Measurements from ENCODE around the gene C20orf204.

The C20orf204 gene

DNA sequence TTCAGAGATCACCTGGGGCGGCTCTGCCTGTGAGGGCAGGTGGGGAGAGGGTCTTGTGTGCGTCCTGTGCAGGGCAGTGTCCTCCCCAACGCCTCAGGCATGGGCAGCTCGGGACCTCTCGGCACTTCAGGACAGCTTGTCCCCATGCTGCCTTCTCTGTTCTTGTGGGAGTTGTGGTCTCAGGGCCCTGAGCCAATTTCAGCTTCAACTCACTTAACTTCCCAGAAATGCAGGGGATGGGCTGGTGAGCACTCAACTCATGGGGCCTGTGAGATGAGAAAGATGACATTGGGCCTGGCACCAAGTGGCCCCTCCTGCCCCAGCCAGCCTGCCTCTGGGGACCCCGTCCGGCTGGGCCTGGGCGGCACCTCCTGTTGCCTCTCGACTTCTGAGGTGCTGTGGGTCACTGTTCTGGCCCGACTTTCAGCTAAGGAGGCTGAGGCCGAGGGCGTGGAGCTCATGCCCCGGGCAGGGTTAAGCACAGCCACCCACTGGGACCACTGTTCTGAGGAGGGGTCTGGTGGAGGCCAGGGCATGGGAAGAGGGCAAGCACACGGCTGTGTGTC is 36.6 kb downstream of the C20orf204 start:
- no peak for DNase-seq

DNA sequence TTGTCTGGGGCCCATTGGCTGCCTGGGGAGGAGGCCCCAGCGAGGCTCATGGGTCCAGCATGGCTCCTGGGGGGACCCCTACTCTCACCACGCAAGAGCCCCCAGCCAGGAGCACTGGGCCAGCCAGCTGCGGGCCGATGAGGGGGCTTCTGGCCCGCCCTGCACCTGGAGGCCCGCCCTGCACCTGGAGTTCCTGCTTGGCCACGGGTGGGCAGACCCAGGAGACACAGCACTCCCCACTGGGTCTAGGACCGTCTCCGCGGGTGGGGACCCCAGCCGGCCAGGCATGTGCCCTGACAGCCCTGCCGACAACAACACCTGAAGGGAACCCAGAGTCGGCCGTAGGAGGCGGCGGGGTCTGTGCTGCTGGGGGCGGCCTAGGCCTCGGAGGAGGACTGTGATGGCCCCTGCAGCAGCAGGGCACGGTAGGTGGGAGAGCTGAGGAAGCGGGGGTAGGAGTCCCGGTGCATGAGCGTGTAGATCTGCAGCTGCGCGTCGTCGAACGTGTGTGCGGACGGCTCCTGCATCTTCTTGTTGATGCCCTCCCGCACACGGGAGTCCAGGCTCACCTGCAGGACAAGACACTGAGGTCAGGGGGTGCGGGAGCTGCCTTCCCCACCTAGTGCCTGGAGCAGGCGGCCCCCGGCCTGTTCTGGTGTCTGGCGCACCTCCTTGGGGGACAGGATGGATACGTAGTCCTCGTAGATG is 37.6 kb downstream of the C20orf204 start:
- no peak for DNase-seq

DNA sequence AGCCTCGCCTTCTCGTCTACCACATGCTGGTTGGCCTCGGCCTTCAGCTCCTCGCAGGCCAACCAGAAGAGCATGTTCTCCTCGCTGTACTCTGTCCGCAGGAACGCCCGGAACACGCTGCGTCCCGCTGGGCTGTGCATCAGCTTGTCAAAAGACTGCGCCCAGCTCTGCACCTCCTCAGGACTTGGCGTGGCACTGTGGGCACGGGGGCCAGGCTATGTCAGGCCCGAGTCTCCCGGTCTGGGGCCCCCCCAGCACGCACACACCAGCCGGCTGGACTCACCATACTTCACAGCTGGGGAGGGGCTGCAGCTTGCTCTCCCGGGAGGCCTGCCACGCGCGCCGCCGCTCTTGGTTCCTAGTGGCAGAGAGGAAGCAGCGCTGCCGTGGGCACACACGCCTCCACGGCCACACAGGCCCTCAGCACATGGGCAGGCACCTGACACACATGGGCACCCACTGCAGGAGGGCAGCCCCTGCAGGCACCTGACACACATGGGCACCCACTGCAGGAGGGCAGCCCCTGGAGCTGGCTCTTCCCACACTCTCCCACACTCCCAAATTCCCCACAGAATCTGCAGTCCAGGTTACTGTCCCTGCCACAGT is 38.3 kb downstream of the C20orf204 start:
- DNase-seq = no peak

DNA sequence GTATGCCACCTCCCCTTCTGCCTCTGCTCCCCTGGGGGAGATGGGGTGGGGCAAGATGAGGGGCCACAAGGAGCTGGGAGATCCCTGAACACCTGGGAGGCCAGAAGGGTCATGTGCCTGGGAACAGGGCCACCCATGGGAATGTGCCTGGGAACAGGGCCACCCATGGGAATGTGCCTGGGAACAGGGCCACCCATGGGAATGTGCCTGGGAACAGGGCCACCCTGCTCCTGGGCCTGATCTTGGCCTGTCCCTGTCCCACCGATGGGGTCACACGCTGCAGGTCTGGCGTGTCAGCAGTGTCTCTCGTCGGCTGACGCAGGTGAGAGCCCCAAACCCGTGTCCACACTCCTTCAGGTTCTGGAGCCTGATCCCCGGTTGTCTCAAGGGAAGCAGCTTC is 39.0 kb downstream of the C20orf204 start:
- DNase-seq = no peak

DNA sequence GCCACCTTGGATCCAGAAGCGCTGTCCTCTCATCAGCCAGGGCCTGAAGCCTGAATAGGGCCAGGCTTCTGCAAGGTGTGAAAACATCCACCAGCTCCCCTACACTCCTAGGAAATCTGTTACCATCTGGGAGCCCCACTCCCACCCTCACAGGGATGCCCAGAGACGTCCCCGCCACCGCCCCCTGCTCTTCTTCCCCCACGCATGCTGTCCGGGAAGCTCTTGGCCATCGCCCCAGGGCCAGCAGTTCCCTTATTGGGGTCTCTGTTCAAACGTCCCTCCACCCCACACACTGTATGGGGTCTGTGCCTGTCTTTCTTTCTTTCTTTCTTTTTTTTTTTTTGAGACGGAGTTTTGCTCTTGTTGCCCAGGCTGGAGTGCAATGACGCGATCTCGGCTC is 39.6 kb downstream of the C20orf204 start:
- no peak for DNase-seq

DNA sequence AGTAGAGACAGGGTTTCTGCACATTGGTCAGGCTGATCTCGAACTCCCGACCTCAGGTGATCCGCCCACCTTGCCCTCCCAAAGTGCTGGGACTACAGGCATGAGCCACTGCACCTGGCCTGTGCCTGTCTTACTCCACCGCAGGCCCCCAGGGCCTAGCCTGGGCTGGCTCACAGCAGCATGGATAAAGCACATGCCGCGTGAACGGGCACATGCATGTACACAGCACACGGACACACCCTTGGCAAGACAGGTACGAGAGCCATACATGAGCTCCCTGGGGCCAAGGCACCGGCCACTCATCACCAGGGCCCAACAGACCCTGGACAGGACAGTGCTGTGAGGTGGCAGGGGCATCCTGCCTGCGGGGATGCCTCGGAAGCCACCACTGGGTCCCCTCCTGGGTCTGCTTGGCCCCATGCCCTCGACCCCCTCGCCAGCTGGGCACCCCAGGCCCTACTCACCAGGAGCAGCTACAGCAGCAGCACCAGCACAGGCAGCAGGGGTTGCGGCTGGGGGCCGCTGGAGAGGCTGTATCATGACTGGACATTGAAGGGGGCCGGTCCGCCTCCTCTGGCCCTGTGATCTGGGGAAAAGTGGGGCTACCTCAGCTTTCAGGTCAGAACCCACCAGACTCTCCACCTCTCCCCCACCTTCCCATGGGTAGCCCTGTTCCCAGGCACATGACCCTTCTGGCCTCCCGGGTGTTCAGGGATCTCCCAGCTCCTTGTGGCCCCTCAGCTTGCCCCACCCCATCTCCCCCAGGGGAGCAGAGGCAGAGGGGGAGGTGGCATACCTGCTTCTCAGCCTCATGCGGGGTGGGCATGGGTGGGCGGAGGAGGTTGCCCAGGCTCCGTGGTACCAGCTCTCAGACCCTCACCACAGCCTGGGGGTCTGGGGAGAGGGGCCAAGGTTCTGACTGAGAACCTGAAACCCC is 40.3 kb downstream of the C20orf204 start:
- no peak for DNase-seq

DNA sequence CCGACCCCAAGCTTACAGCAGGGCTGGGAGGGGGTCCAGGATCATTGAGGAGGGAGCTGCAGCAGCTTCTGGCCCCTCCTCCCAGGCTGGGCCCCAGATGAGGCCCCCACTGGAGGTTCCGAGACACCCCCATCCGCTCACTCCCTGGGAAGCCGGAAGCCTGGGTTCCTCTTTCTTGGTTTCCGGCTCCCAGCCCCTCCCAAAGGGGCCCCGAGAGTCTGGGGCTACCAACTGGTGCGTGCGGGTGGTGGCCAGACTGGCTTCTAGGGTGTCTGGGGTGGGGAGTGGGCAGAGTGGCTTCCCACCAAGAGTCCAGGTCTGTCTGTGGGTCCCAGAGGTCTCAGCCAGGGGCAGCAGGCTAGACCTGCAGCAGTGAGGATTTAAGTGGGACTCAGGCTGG is 41.1 kb downstream of the C20orf204 start:
- no peak for DNase-seq

DNA sequence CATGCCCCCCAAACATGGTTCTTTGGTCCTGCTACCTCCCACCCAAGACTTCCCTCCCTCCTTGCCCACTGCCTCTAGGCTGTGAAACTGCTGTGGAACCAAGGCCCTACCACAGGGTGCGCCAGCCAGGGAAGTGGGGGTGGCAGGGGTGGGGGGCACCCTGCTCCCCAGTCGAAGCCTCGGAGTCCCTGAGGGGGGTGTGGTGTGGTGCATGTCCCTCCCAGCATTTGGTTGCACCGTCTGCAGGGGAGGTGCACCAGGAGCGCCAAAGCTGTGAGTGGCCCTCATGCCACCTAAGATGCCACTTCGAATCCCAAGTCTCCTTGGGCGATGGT is 41.5 kb downstream of the C20orf204 start:
- DNase-seq = no peak

DNA sequence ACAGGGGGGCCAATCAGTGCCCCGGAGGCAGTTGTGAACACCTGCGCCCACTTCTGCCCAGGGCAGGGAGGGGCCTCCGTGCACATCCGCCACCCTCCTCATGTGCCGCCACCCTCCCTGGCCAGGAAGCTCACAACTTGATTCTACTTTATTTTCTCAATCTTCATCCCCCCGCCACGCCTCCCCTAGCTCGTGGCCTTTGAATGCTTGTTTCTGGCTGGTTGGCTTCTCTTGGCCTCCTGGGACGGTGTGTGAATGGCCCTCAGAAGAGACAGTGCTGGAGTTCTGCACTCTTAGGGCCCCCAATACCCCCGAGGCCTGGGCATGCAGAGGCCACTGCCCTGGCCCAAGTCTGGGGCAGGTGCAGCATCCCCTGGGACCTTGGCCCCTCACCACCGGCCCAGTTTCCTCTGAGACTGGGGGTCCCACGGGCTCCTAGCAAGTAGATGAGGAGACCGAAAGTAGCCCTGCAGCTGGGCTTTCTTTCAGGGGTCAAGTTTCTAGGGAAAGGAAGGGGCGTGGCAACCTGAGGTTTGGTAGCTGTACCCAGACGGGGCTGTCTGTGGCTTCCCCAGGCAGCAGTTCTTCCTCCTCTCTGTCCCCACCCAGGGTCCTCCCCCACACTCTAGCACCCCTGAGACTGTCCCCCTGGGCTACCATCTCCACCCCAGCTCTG is 42.0 kb downstream of the C20orf204 start:
- DNase-seq = peak; percentile 42

DNA sequence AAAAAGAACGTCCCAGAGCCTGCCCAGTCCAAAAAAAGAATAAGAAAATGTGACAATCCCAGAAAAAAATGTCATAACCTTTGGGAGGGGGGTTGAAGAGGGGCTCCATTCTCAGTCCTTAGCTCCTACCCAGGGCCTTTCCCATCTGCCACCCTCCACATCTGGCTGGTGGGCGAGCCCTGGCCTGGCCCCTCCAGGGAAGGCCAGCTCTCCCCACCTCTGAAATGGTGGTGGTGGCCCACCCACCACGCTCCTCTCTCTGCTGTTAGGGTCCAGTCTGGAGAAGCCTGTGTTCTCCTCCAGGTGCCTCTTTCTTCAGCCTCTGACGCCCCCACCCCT is 42.9 kb downstream of the C20orf204 start:
- DNase-seq = no peak

DNA sequence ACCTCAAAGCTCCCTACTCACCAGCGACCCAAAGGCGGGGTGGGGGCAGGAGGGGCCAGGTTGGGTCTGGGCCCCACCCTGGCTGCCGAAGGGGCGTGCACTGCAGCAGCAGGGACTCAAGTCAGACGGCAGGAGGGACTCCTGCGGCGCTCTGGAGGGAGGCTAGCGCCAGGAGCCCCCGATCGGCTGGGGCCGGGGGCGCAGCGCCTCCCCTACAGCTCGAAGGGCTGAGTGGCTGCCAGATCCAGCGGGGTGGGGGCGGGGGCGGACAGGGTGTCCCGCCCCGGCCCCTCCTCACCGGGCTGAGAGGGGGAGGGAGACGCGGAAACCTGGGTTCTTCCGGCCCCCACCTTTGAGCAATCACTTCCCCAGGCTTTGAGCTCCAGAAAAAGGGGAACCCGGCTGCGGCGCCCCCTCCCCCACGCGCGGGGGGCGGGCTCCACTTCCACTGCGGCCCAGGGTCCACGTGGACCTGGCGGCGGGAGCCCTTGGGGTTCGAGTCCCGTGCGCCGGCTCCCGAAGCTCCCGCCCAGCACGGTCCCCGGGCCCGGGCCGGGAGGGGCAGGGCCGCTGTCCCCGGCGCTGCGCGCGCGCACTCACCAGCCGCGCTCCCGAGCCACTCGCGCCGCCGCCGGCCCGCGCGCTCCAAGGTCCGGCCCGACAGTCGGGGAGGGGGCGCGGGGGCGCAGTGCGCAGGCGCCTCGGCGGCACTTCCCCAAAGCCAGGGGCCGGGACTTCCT is 43.5 kb downstream of the C20orf204 start, which contains the start of gene RGS19:
TSS of gene RGS19 (minus strand) at position 246 of the 740 bp plus-strand sequence. CDS start 2,632 bp downstream, outside the sequence.
- peak; percentile 54 for DNase-seq

DNA sequence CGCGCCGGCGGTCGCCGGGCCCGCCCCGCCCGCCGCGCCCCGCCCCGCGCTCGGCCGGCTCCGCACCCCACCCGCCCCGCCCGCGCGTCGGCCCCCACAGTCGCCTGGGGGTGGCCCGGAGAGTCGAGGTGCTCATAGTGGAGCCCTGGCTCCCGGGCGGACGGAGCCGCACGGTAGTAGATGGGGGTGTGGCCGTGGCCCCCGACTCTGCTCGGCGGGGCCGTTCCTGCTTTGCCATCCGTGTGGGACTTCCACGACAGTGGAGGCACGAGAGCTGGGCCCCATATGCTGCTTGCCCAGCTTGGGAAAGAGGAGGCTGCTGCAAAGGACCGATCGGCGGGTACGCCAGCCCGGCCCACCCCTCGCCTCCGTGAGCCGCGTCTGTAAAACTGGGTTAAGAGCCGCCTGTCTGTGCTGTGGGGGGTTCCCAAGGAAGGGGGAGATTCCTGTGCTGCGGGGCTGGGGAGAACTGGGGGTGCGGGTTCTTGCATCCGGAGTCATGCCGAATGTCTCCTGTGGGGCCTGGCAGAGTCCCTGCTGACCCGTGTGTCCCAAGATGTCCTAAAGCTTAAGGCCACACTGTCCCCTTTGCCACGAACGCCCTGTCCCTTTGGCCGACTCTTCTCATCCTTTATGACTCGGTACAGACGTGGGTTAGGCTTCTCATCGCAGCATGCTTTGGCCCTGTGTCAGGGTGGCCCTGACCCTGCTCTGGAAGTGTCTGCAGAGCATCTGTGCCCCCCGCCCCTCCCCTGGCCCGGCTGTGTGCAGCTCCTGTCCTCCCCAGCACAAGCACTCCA is 44.2 kb downstream of the C20orf204 start, which contains the start of gene OPRL1:
TSS of gene OPRL1 (plus strand) at position 70 of the 800 bp plus-strand sequence. CDS start 12,639 bp downstream, outside the sequence.
- peak; percentile 42 for DNase-seq

DNA sequence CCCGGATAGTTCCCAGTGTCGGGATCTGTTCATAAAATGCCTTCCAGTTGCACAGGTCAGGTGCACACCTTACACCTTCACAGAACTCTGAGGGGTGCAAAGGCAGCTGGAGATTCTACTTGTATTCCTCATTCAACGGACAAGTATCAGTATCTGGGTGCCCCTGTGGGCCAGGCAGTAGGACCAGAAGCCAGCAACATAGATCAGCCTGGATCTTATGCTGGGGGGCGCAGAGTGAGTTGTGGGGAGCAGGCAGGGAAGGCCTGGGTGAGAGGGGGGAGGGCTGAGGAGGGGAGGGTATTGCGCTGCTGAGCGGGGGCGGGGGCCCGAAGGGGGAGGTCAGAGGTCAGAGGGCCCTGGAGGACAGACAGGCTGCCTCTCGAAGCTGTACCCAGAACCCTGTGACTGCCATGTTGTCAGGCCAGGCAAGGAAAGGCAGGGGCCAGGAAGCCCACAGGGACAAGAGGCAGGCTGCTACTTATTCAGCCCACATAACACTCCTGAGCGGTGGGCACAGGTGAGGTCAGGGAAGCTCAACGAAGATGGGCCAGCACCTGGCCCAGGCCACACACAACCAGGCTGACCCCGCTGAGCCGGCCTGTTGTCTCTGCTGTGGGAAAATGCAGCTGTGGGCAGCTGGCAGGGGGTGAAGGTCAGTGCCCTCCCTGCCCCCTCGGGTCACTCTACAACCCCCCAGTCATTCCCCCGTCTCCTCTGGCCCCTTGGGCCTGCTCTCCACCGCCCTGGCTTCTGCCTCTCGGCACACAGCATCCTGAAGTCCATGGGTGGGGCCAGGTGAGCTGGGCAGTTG is 45.0 kb downstream of the C20orf204 start:
- no peak for DNase-seq

DNA sequence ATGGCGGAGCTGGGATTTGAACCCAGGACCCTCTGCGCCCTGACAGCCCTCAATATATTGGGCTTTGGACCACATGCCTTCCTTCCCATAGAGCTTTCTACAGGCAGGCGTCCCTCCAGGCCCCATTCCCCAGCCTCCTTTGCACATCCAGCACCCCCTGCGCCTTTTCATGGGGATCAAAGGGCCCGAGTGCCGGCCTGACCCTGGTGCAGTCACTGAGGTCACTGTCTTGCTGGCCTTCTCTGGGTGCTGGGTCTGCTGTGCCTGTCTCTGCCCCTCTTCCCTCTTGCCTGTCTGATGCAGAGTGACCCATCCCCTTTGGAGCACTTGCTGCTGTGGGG is 45.6 kb downstream of the C20orf204 start:
- no peak for DNase-seq

DNA sequence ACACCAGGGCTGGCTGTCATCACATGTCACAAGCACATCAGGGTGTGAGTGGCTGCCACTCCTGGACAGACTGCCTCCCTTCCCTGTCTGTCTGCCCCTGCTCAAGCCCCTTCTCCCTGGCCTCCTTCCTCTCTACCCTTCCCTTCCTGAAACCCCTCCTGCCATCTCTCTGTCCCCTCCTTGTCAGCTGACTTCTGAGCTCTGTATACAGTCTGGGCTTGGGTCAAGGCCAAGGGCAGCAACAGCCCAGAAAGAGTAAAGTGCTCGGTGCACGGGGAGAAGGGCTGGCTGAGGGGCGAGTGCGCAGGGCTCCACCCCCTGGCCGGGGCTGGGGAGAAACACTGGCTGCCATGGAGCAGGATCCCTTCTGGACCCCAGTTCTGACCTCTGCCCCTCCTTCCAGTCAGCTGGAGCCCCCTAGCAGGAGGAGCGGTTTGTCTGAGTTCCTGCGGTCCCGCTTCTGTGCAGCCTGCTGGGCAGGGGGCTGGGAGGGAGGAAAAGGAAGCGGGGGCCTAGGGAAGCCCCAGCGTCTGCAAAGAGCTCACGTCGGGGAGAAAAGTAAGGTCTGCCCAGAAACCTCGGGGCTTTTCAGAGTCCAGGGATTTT is 46.2 kb downstream of the C20orf204 start:
- DNase-seq = no peak

DNA sequence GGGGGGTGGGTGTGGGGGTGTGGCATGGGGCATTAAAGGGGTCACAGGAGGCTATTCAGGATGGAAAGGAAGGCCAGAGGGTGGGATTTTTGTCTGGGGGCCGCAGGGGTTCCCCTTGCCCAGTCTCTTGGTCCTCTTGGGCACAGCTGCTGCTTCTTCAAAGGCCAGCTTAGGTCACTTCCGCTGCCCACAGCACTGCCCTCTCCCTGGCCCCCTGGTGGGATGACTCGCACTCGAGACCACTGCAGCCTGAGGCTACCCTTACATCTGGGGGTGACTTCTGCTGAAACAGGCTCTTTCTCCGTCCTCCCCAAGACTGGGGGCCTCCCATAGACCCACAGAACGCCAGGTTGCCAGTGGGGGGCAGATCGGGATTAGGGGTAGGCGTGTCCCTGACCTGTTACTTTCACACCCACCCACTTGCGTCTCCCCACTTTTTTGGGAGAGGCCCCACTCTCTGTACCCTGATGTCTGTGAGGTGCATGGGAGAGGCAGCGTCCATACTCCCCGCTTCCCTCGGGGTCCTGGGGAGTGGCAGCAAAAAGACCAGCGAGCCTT is 46.9 kb downstream of the C20orf204 start:
- no peak for DNase-seq

DNA sequence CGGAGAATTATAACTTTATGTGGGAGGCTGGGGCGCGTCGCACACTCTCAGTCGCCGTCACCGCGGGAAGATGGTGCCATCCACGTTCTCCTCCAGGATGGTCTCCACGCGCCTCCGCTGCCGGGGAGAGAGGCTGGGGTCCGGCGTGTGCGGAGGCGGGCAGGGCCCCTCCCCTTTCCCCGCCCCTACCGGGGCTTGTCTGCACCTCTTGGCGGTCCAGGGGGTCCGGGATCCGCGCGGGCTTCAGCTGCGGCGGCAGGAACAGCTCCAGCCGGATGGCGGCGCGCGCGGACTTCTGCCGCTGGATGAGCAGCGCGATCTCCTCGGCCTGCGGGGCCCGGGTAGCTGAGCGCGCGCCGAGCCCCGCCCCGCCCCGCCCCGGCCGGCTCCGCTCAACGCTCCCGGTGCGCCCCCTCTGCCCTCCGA is 47.4 kb downstream of the C20orf204 start:
- DNase-seq = peak; percentile 41

DNA sequence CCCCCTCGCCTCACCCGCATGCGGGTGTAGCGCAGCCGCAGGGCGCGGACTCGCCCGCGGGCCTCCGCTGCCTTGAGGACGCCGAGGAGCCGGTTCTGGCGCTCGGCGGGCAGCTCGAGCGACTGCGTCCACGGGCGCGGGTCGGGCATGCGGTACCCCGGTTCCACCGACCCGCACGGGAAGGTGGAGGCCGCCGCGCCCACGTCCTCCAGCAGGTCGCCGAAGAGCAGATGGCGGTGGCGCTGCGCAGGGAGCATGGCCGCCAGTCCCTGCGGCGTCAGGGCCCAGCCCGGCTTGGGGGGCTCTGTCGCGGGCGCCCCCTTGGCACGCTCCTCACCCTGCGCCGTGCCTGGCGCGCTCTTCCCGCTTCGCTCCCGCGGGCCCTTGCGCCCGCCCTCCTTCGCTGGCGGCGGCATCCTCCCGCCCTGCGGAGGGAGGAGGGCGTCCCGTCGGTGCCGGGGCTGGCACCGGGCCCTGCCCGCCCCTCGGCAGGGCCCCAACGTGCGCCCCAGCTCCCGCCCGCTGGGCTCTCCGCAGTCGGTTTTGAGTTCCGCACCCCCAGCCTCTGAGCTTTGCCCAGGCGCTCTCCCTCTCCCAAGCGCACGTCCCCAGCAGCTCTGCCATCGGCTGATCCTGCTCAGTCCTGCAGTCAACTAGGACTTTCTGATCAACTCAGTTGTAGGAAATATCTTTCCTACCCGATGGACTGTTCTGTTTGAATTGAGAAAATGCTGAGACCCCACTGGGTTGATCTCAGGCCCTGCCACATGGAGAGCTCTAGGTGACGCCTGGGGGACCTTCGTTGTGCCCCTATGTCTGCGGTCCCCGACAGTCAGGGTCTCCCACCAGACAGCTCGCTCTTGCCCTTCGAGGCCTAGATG is 48.1 kb downstream of the C20orf204 start, which contains the start of gene LKAAEAR1:
TSS of gene LKAAEAR1 (minus strand) at position 595 of the 881 bp plus-strand sequence. CDS start at position 416, 179 bp downstream.
- DNase-seq = no peak

Data from activated gamma-delta T cell (primary cell).